SK-MEL-5 (cell line): Measurements from ENCODE around the gene IL36RN. TPM values are rescaled to one million over a fixed set of nuclear protein-coding genes. Genes with fewer than 3 reads are reported as not detected.
A peak's percentile ranks its signal among the peaks of the same experiment; 100 is the strongest.
"Not testable (repeated sequence)": the region's sequence is repeated elsewhere in the genome, so short reads cannot be mapped to it uniquely, and the experiment has no call there.

Source experiments
- DNase-seq: peaks from one replicate; pipeline ENCODE4 v3.0.0-alpha.2; 2016; ENCODE audit warnings: low read depth, low spot score
- in situ Hi-C: cut with HindIII; loops from 2 replicates; pipeline ENCODE4 v1.10.0; 2016; ENCODE audit warnings: low sequenced_read_pairs, high pct_unique_total_duplicates, low pct_unique_long_range_greater_than_20kb
- total RNA-seq: library from RNA; depleted of rRNA; stranded (reverse); fragments of >200 nt; shearing (Covaris generic); gene quantifications from 2 replicates; pipeline ENCODE4 v1.2.3, GENCODE V29; 2014

IL36RN gene
- total RNA-seq, 1 experiment from 2014 or later: not detected

GRCh38 chr2:113084249-113085000, 25.4 kb downstream of the IL36RN start:
- DNase-seq: peak; percentile 28
- in situ Hi-C loops: no loop called here

GRCh38 chr2:113085542-113085941, 26.5 kb downstream of the IL36RN start:
- in situ Hi-C loops: no loop called here
- DNase-seq: no peak

GRCh38 chr2:113088213-113088992, 29.4 kb downstream of the IL36RN start:
- in situ Hi-C loops: no loop called here
- no peak for DNase-seq

- in situ Hi-C loops: no loop called here
- DNase-seq: no peak
Measured at GRCh38 chr2:113089916-113090315, 30.9 kb downstream of the IL36RN start.

- no peak for DNase-seq
- in situ Hi-C loops: no loop called here
Measured at GRCh38 chr2:113091231-113091896, 32.4 kb downstream of the IL36RN start.

- in situ Hi-C loops: no loop called here
- DNase-seq: no peak
Measured at GRCh38 chr2:113092864-113093612, 34.0 kb downstream of the IL36RN start.

GRCh38 chr2:113093613-113093977, 34.6 kb downstream of the IL36RN start:
- in situ Hi-C loops: no loop called here
- no peak for DNase-seq

GRCh38 chr2:113096306-113096705, 37.3 kb downstream of the IL36RN start:
- in situ Hi-C loops, DNase-seq: not testable (repeated sequence)

GRCh38 chr2:113096842-113097618, 38.0 kb downstream of the IL36RN start:
- DNase-seq, in situ Hi-C loops: not testable (repeated sequence)

- DNase-seq: no peak
- in situ Hi-C loops: no loop called here
Measured at GRCh38 chr2:113098041-113098440, 39.0 kb downstream of the IL36RN start.

- no peak for DNase-seq
- in situ Hi-C loops: no loop called here
Measured at GRCh38 chr2:113098532-113098931, 39.5 kb downstream of the IL36RN start.

- no peak for DNase-seq
- in situ Hi-C loops: no loop called here
Measured at GRCh38 chr2:113102133-113102532, 43.1 kb downstream of the IL36RN start.

- in situ Hi-C loops: no loop called here
Measured at GRCh38 chr2:113103277-113103676, 44.3 kb downstream of the IL36RN start.

GRCh38 chr2:113104054-113104611, 45.1 kb downstream of the IL36RN start:
- in situ Hi-C loops: no loop called here
- DNase-seq: no peak

More at GRCh38 chr2:113103277-113103676, 44.3 kb downstream of the IL36RN start:
- no peak for DNase-seq

GRCh38 chr2:113105047-113105785, 46.2 kb downstream of the IL36RN start:
- DNase-seq: no peak
- in situ Hi-C loops: no loop called here

- no peak for DNase-seq
- in situ Hi-C loops: no loop called here
Measured at GRCh38 chr2:113111121-113111520, 52.1 kb downstream of the IL36RN start.
